SH-SY5Y (cell line): ENCODE data around the gene CBR4.

Source experiments
- GATA2 ChIP-seq: IDR thresholded peaks from 2 replicates; pipeline ENCODE4 v1.6.1; 2011; ENCODE audit warnings: mild to moderate bottlenecking, low read depth, low read length
- GATA3 ChIP-seq: IDR thresholded peaks from 2 replicates; pipeline ENCODE4 v1.6.1; 2011; ENCODE audit warnings: low read depth, mild to moderate bottlenecking, low read length, moderate library complexity

GRCh38 chr4:168979338-168979737 is 30.7 kb downstream of the CBR4 start:
- TF ChIP-seq GATA3 (no peak), GATA2 (no peak)
